ENCODE measurements around the gene SEMA4D.

SEMA4D gene

GRCh38 chr9:89497978-89498851 lies at the start of gene SEMA4D:
TSS of gene SEMA4D (minus strand) at chr9:89498113. CDS start at chr9:89405456, 92,657 bp downstream.
- Histone ChIP-seq H3K4me3 (peak within 1 kb of the TSS; percentile 53 to 86 (median 70)), H3K27ac (peak within 1 kb of the TSS; percentile 36 to 95 (median 82))

- Histone ChIP-seq H3K27ac (no peak overlapping the region), H3K4me3 (no peak overlapping the region)
These were observed 49.1 kb upstream of the SEMA4D start for GRCh38 chr9:89547000-89547399.

DNA sequence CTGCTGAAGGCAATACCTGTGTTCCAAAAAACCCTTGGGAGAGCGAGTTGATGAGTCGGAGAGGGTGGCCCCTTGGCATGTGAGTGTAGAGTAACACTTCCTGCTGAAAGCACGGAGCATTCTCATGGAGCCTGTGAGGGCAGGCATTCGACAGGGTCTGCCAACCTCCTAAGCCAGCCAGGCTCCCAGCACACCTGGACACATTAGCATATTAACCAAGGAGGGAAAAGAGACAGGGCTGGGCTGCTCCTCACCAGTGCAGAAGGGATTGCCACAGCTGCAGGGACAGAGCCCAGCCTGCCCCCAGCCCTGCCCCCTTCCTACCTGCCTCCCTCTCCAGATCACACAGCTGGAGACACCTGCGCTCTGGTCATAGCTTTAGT lies 46.4 kb upstream of the SEMA4D start:
- H3K27ac ChIP-seq = peak overlapping the region in 1 of 21 experiments; percentile 47
- H3K4me3 ChIP-seq = no peak overlapping the region

DNA sequence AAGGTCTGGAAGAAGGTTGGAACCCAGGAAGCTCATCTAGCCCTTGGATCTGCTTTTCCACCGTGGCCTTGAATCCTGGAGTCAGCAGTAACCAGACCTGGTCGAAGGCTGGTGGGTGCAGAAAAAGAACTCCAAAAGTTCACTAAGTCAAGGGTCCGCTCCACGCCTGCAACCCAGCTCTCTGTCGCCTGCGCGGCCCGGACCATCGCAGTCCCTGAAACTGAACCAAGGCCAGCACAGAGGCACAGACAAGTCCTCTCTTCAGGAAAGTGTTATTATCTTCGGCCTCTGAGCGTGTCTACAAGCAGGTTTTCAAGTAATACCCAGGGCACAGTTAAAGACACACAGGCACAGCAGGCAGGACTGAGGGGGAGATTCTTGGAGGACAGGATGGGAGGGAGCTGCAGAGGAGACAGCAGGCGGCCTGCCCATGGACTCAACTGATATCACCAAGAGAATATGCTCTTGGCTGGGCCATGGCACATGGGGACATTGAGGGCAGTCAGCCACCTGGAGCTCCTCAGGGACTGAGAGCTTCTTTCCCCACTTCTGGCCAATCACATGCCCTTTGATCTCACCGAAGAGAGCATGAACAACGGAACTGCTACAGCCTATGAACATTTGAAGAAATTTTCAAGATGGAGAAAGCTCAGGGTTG lies 45.8 kb upstream of the SEMA4D start:
- no peak overlapping the region for H3K4me3 ChIP-seq
- H3K27ac ChIP-seq = peak overlapping the region in 4 of 21 experiments; percentile 38 to 50 (median 48)

DNA sequence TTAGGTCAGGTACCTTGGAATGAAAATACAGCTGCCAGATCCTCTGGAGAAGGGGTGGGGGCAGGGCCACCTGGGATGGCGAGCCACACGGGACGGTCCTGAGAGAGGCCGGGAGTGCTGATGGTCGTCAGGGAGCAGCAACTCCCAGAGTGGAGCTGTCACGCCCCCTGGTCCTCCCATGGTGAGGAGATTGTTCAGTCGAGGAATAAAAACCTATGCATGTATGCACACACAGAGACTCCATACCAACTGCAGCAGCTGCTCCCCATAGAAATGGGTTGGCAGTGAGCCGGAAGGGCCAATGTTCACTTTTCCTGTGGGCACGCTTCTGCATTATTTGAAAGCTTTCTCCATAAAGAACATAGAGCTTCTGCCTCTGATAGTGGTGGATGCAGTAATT lies 45.2 kb upstream of the SEMA4D start:
- Histone ChIP-seq H3K27ac (peak overlapping the region in 2 of 21 experiments; percentile 38 to 50), H3K4me3 (no peak overlapping the region)

DNA sequence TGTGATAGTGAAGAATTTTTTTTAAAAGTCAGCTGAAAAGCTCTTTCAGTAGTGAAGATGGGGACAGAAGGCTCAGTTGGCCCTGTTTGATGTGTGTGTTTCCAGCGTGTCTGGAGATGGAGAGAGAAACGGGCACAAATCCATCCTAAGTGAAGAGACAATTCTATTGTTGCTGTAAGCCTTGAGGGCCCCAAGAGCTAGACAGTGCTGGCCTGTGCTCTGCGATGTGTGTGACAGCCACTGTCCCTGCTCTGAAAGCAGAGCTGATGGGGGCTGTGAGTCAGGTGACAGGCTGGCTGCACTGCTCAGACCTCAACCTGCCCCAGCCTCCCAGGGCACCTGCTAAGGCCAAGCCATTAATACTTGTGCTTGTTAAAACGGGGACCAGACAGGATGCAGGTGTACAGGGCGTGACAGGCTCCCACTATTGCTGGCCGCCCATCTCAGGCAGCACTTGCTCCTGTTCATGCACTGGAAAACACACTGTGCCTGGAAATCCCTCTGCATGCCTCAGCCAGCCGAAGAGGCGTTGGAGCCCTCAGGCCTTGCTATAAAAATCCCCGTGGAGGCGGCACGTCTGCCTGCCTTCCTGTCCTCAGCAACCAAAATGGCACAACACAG lies 44.6 kb upstream of the SEMA4D start:
- Histone ChIP-seq H3K27ac (peak overlapping the region in 2 of 21 experiments; percentile 38 to 50), H3K4me3 (no peak overlapping the region)

GRCh38 chr9:89541798-89542197 lies 43.9 kb upstream of the SEMA4D start:
- H3K4me3 ChIP-seq = no peak overlapping the region
- no peak overlapping the region for H3K27ac ChIP-seq

GRCh38 chr9:89539374-89539773 lies 41.5 kb upstream of the SEMA4D start:
- peak overlapping the region in 2 of 21 experiments; percentile 10 to 89 for H3K27ac ChIP-seq
- no peak overlapping the region for H3K4me3 ChIP-seq

DNA sequence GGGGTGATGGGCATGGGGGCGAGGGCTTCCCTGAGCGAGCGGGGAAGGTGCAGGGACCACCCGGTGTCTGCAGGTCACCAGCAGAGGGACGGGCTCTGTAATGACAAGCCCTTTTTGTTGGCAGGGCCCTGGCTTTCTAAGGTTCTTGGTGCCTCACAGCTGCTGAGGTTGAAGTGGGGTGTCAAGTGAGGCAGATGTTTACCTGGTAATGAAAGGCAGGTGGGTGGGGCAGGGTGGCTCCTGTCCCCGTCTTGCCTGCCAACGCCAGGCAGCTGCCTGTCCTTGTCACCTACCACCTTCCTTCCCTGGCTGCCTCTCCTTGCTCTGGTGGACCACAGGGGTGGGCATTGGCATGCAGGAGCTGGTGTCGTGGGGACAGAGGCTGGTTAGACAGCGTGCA lies 41.0 kb upstream of the SEMA4D start:
- Histone ChIP-seq H3K4me3 (no peak overlapping the region), H3K27ac (peak overlapping the region in 2 of 21 experiments; percentile 10 to 89)

DNA sequence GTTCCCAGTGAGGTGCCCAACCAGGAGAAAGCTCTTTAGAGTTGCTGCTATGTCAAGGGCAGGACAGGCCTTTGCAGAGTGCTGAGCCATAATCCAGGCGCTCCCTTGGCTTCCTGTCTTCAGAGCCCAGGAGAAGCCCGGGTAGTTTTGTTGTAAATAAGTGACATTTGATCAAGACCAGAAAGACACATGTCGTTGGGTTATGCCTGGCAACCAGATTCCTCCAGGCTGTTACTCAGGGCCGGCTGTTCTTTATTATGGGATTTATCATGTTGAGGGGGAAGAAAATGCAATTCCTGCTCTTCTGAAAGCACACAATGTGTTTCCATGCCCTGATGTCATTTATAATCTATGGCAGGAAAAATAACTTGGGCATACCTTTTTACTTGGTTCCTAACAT lies 39.3 kb upstream of the SEMA4D start:
- peak overlapping the region in 10 of 21 experiments; percentile 18 to 90 (median 72) for H3K27ac ChIP-seq
- no peak overlapping the region for H3K4me3 ChIP-seq

GRCh38 chr9:89536600-89536999 lies 38.7 kb upstream of the SEMA4D start:
- H3K27ac ChIP-seq = peak overlapping the region in 11 of 21 experiments; percentile 18 to 90 (median 71)
- H3K4me3 ChIP-seq = no peak overlapping the region

GRCh38 chr9:89536145-89536574 lies 38.2 kb upstream of the SEMA4D start:
- Histone ChIP-seq H3K4me3 (no peak overlapping the region), H3K27ac (peak overlapping the region in 11 of 21 experiments; percentile 17 to 90 (median 49))

- Histone ChIP-seq H3K4me3 (no peak overlapping the region), H3K27ac (peak overlapping the region in 9 of 21 experiments; percentile 37 to 89 (median 57))
These were observed 37.5 kb upstream of the SEMA4D start for GRCh38 chr9:89535461-89535860.

GRCh38 chr9:89534515-89535287 lies 36.8 kb upstream of the SEMA4D start:
- no peak overlapping the region for H3K4me3 ChIP-seq
- H3K27ac ChIP-seq = peak overlapping the region in 5 of 21 experiments; percentile 49 to 89 (median 68)

- Histone ChIP-seq H3K27ac (no peak overlapping the region), H3K4me3 (no peak overlapping the region)
These were observed 35.6 kb upstream of the SEMA4D start for GRCh38 chr9:89533411-89534095.

DNA sequence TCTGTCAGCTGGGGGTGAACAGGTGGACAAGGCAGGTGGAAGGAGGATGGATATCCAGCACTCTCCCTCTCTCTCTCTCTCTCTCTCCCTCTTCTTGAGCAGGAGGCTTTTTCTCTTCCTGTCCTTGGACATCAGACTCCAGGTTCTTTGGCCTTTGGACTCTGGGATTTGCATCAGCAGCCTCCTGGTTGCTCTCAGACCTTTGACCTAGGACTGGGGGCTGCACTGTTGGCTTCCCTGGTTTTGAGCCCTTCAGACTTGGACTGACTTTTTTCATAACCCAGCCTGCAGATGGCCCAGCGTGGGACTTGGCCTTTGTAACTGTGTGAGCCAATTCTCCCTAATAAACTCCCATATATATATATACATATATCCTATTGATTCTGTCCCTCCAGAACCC lies 35.0 kb upstream of the SEMA4D start:
- Histone ChIP-seq H3K4me3 (no peak overlapping the region), H3K27ac (no peak overlapping the region)

- Histone ChIP-seq H3K27ac (no peak overlapping the region), H3K4me3 (no peak overlapping the region)
These were observed 34.6 kb upstream of the SEMA4D start for GRCh38 chr9:89532478-89532877.

- no peak overlapping the region for H3K27ac ChIP-seq
These were observed 33.9 kb upstream of the SEMA4D start for GRCh38 chr9:89531766-89532165.

GRCh38 chr9:89530726-89531125 lies 32.8 kb upstream of the SEMA4D start:
- H3K27ac ChIP-seq = peak overlapping the region in 1 of 21 experiments; percentile 66
- H3K4me3 ChIP-seq = no peak overlapping the region

More at GRCh38 chr9:89531766-89532165, 33.9 kb upstream of the SEMA4D start:
- no peak overlapping the region for H3K4me3 ChIP-seq
